Ramos (cell line): ENCODE results near the gene CCR9.

Experiments
- in situ Hi-C: fragments of 300-500 bp; cut with MboI; formaldehyde crosslinking; loops from one replicate; pipeline ENCODE4 v1.14.3; 2022; ENCODE audit warnings: low sequenced_read_pairs; ENCODE audit not compliant: unreplicated experiment

The CCR9 gene

GRCh38 chr3:45931496-45931895, 45.2 kb downstream of the CCR9 start:
- in situ Hi-C loops: loop anchor here (10.0 to 25.0 kb wide), 2 partner anchors 273 to 894 kb away; partner anchors contain the start of genes CCR1 and CLEC3B

GRCh38 chr3:45932112-45932511, 45.8 kb downstream of the CCR9 start:
- in situ Hi-C loops: loop anchor here (10.0 to 25.0 kb wide), 2 partner anchors 273 to 895 kb away; partner anchors contain the start of genes CCR1 and CLEC3B

GRCh38 chr3:45933591-45933990, 47.2 kb downstream of the CCR9 start:
- in situ Hi-C loops: loop anchor here (10.0 to 25.0 kb wide), 2 partner anchors 271 to 896 kb away; partner anchors contain the start of genes CCR1 and CLEC3B

DNA sequence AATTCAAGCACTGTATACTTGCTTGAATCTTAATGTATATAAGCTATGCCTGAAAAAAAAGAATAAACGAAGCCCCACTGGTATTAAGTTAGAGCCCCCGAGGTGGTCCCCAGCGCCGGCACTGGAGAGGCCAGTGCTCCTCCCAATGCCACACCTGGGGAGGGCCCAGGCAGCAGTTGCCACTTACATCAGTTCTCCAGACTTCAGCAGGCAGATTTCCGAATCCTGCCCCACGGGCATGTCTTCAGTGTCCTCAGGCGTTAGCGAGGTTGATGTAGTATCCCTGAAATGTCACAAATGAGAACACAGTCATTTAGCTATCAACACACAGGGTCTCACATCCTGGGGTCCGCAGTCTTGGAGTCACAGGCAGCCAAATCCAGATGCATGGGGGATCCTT, 49.9 kb downstream of the CCR9 start:
- in situ Hi-C loops: loop anchor here (10.0 to 25.0 kb wide), 2 partner anchors 269 to 899 kb away; partner anchors contain the start of genes CCR1 and CLEC3B

- in situ Hi-C loops: loop anchor here (10.0 to 25.0 kb wide), 2 partner anchors 267 to 900 kb away; partner anchors contain the start of genes CCR1 and CLEC3B
Measured at GRCh38 chr3:45937206-45938042, 51.1 kb downstream of the CCR9 start.

DNA sequence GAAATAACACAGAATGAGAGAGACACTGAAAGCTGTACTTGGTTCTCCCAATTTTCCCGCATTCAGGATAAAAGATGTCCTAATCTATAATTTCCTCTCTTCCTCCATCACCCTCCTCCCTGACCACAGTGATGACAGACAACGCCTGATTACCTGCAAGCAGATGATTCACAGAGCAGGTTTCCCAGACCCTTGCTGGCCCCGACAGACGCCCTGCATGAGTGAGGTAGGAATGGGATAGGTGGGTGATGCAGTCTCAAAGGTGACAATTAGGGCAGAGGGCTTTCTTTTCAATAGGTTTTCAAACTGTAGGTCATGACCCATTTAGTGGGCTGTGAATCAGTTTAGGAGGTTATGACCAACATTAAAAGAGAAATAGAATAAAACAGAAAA, 51.7 kb downstream of the CCR9 start:
- in situ Hi-C loops: loop anchor here (10.0 to 25.0 kb wide), 2 partner anchors 267 to 901 kb away; partner anchors contain the start of genes CCR1 and CLEC3B

- in situ Hi-C loops: loop anchor here (10.0 to 25.0 kb wide), 2 partner anchors 266 to 902 kb away; partner anchors contain the start of genes CCR1 and CLEC3B
Measured at GRCh38 chr3:45938864-45939263, 52.5 kb downstream of the CCR9 start.

DNA sequence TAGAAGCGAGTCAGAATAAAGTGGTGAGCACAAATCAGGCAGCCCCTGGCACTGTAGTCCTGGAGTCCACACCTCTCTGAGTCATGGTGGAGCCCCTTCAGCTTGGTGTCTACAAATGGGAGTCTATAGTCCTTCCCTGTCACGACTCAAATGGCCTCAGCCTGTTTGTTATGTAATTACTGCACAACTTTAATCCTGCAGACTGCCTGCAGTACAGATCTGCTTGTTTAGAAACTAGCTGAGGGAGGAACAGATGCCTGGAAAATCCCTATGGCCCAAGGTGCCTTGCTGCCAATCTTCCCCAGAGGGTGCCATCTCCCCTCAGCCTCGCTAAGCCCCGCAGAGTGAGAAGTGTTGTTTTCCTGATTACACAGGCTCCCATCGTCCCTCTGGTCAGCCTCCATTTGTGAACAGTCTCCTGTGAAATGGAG, 53.0 kb downstream of the CCR9 start:
- in situ Hi-C loops: loop anchor here (10.0 to 25.0 kb wide), 2 partner anchors 265 to 902 kb away; partner anchors contain the start of genes CCR1 and CLEC3B

GRCh38 chr3:45940004-45940780, 53.8 kb downstream of the CCR9 start:
- in situ Hi-C loops: loop anchor here (5.0 to 25.0 kb wide), 3 partner anchors 137 to 903 kb away; partner anchors contain the start of genes CCR5 and CLEC3B

GRCh38 chr3:45940781-45941365, 54.5 kb downstream of the CCR9 start:
- in situ Hi-C loops: loop anchor here (5.0 to 25.0 kb wide), 3 partner anchors 136 to 904 kb away; partner anchors contain the start of genes CCR5 and CLEC3B

- in situ Hi-C loops: loop anchor here (5.0 to 25.0 kb wide), 3 partner anchors 135 to 905 kb away; partner anchors contain the start of genes CCR5 and CLEC3B
Measured at GRCh38 chr3:45942051-45942825, 55.9 kb downstream of the CCR9 start.

DNA sequence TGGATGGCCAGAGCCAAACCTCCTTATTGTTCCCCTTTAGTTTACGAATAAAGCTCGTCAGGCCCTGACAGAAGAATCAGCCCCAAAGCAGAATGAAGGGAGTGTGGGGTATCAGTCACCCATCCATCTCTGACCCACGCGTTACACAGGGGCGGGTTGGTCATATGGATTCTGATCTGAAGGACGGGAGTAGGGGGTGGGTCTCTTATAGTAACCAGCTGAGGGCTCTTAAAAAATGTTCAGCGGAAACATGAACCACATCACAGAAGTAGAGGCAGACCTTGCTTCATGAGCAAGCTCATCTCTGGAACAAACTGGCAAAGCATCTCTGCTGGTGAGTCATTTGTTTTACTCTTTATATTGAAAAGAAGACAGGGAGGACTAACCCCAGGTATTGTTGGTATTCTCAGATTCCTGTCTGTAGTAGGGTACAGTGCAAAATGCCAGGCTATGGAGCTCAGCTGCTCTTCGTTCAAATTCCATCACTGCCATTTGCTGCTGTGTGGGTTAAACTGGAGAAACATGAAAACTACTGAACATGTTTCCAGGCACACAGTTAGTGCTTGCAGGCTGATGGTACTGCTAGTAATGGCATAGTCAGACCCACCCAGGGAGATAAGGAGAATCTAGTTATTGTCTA, 57.0 kb downstream of the CCR9 start, which contains the start of gene CXCR6:
TSS of gene CXCR6 (plus strand) at position 258 of the 640 bp plus-strand sequence. CDS start 3,018 bp downstream, outside the sequence.
- in situ Hi-C loops: loop anchor here (5.0 to 25.0 kb wide), 3 partner anchors 134 to 906 kb away; partner anchors contain the start of genes CCR5 and CLEC3B

DNA sequence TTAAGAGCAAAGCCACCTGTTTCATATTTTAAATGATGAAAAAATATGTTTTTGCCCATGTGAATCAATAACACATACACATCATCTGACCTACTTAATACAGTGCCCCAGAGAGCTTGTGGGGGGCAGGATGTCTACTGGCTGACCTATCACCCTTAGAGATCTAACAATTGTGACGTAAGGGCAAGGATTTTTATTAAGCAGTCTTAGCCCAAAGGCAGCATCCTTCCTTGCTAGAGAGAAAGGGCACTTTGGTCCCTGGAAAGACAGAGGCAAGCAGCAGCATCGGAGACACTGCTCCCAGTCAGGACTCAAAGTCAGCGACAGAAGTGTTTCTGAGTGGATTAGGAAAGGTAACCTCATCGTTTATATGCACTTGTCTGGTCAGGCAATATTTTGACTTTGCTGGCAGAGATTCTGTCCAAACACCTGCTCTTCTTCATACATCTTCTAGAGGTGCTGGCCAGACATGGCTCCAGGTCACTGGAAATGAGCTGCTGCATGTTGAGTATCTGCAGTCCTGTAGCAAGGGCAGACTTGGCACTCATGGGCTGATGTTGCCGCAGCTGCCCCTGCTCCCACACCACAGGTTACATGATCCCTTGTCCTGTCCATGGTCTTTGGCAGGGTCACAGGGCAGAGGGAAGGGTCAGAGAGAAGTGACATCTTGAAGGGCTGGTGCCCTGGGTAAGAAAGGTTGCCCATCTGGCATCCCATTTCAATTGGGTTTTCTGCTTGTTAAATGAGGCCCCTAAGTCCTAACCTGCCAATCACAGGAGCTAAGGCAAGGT, 58.7 kb downstream of the CCR9 start:
- in situ Hi-C loops: loop anchor here (5.0 to 25.0 kb wide), 3 partner anchors 132 to 908 kb away; partner anchors contain the start of genes CCR5 and CLEC3B

DNA sequence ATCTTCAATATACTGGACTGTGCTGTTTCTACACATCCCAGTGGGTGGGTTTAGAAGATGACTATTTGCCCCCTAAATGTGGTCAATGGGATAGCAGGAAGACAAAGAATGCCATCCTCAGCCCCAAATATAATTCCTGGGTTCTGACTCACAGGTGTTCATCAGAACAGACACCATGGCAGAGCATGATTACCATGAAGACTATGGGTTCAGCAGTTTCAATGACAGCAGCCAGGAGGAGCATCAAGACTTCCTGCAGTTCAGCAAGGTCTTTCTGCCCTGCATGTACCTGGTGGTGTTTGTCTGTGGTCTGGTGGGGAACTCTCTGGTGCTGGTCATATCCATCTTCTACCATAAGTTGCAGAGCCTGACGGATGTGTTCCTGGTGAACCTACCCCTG, 60.0 kb downstream of the CCR9 start:
- in situ Hi-C loops: loop anchor here (10.0 to 25.0 kb wide), 2 partner anchors 428 to 909 kb away; partner anchors contain the start of genes CCR5 and CLEC3B

- in situ Hi-C loops: loop anchor here (10.0 to 25.0 kb wide), 2 partner anchors 428 to 910 kb away; partner anchors contain the start of genes CCR5 and CLEC3B
Measured at GRCh38 chr3:45946875-45947274, 60.5 kb downstream of the CCR9 start.

DNA sequence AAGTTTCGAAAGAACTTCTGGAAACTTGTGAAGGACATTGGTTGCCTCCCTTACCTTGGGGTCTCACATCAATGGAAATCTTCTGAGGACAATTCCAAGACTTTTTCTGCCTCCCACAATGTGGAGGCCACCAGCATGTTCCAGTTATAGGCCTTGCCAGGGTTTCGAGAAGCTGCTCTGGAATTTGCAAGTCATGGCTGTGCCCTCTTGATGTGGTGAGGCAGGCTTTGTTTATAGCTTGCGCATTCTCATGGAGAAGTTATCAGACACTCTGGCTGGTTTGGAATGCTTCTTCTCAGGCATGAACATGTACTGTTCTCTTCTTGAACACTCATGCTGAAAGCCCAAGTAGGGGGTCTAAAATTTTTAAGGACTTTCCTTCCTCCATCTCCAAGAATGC, 61.0 kb downstream of the CCR9 start:
- in situ Hi-C loops: loop anchor here (10.0 to 25.0 kb wide), 2 partner anchors 427 to 910 kb away; partner anchors contain the start of genes CCR5 and CLEC3B

DNA sequence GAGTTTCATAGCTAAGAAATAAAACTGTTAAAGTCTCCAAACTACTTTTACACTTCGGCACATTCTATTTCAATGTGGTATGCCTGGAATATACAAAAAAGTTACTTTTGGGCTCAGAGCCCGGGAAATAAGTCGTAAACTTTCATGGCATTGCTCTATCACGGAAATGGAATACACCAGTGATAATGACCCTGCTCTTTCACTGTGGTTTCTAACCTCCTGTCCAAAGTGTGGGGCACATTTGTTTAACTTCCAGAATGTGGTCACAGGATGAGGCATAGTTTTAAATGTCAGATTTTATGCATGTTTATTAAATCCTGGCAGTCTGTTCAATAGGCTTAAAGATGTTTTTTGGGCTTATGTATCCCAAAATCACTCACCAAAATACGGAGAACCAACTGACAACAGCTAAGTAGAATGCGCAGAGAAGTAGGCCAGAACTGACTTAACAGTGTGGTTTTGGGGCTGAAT, 62.0 kb downstream of the CCR9 start:
- in situ Hi-C loops: loop anchor here (10.0 to 25.0 kb wide), 2 partner anchors 426 to 911 kb away; partner anchors contain the start of genes CCR5 and CLEC3B
